ENCODE data around the gene U2AF1.
"Not testable (repeated sequence)": the region's sequence is repeated elsewhere in the genome, so short reads cannot be mapped to it uniquely, and the experiment has no call there.

- TF ChIP-seq, protein P1, sequence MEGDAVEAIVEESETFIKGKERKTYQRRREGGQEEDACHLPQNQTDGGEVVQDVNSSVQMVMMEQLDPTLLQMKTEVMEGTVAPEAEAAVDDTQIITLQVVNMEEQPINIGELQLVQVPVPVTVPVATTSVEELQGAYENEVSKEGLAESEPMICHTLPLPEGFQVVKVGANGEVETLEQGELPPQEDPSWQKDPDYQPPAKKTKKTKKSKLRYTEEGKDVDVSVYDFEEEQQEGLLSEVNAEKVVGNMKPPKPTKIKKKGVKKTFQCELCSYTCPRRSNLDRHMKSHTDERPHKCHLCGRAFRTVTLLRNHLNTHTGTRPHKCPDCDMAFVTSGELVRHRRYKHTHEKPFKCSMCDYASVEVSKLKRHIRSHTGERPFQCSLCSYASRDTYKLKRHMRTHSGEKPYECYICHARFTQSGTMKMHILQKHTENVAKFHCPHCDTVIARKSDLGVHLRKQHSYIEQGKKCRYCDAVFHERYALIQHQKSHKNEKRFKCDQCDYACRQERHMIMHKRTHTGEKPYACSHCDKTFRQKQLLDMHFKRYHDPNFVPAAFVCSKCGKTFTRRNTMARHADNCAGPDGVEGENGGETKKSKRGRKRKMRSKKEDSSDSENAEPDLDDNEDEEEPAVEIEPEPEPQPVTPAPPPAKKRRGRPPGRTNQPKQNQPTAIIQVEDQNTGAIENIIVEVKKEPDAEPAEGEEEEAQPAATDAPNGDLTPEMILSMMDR (IDR thresholded peaks at IDR 0.05): not testable (repeated sequence)
- not testable (repeated sequence) for TF ChIP-seq POLR2A (IDR thresholded peaks at IDR 0.05)
Observed at GRCh38 chr21:43043291-43043690, 64.1 kb downstream of the U2AF1 start.

Data from prostate gland (tissue), 2 donors.